Activated CD4-positive, alpha-beta T cell treated with anti-CD3 and anti-CD28 coated beads, Interleukin-2, amount 50 U/mL, for 16 hours (primary cell): Measurements from ENCODE around the gene GUCY1A2.

Experiments
- DNase-seq: peaks from one replicate; pipeline ENCODE4 v3.0.0-alpha.2; 2020

The GUCY1A2 gene

GRCh38 chr11:106625566-106625965, 392.7 kb downstream of the GUCY1A2 start:
- no peak for DNase-seq

GRCh38 chr11:106624377-106624776, 393.9 kb downstream of the GUCY1A2 start:
- DNase-seq, result no peak
